Upper lobe of left lung (tissue), 4 donors: Measurements from ENCODE around the gene TMEM135.

ENCODE experiments used
- CTCF ChIP-seq, 6 experiments: fragments of 450-650 bp in 4 of 6; fragments of 200-600 bp in 2 of 6; sonication (generic) in 2 of 6; IDR thresholded peaks; one replicate each; pipeline ENCODE4 v1.5.1; 2016 to 2019; ENCODE audit warnings: antibody characterized with exemption in 6 of 6
- POLR2AphosphoS5 ChIP-seq, 2 donors: sonication (generic); formaldehyde crosslinking; IDR thresholded peaks; one replicate each; pipeline ENCODE4 v1.5.1; 2017; ENCODE audit warnings: antibody characterized with exemption in 2 of 2

- TF ChIP-seq POLR2AphosphoS5 (IDR thresholded peaks at IDR 0.05) (no peak), CTCF (IDR thresholded peaks at IDR 0.05) (no peak)
Observed at GRCh38 chr11:87322568-87322967, 284.8 kb downstream of the TMEM135 start.
